Kidney (tissue), 14 donors: Measurements from ENCODE around the gene APMAP. TPM values are rescaled to one million over a fixed set of nuclear protein-coding genes. Genes with fewer than 3 reads are reported as not detected.
"Not testable (repeated sequence)": the region's sequence is repeated elsewhere in the genome, so short reads cannot be mapped to it uniquely, and the experiment has no call there.

Experiments
- DNase-seq, 5 donors: peaks; one replicate each; pipeline ENCODE4 v3.0.0-alpha.2; 2013 to 2020
- FAIRE-seq: peaks from 2 replicates; lab custom pipeline; 2012; peaks lifted over from hg19 to GRCh38; lab: Jason Lieb, UNC
- H3K27ac ChIP-seq, 2 donors: one replicate each; pipeline ENCODE4 v1.7.0; 2013; ENCODE audit warnings: low read depth in 2 of 2, low read length in 2 of 2, inconsistent platforms in 1 of 2
- H3K27me3 ChIP-seq: one replicate; pipeline ENCODE4 v1.7.1; 2013; ENCODE audit warnings: low read length, inconsistent platforms; ENCODE audit not compliant: control insufficient read depth, insufficient read depth
- H3K36me3 ChIP-seq, 3 donors: one replicate each; pipeline versions ENCODE4 v1.7.0 to v1.7.1; 2013; ENCODE audit warnings: low read length in 3 of 3, control low read depth in 1 of 3, inconsistent platforms in 1 of 3; ENCODE audit not compliant: insufficient read depth in 3 of 3, control insufficient read depth in 2 of 3
- H3K4me1 ChIP-seq, 3 donors: one replicate each; pipeline versions ENCODE4 v1.7.0 to v1.7.1; 2013; ENCODE audit warnings: low read length in 3 of 3, inconsistent platforms in 1 of 3, low read depth in 1 of 3; ENCODE audit not compliant: control insufficient read depth in 2 of 3, insufficient read depth in 2 of 3
- H3K4me3 ChIP-seq, 3 donors: one replicate each; pipeline versions ENCODE4 v1.7.0 to v1.8.1; 2013; ENCODE audit warnings: low read length in 3 of 3, control low read depth in 1 of 3, inconsistent platforms in 1 of 3
- H3K9ac ChIP-seq, 3 donors: one replicate each; pipeline versions ENCODE4 v1.7.0 to v1.7.1; 2013; ENCODE audit warnings: low read length in 3 of 3, control low read depth in 1 of 3, inconsistent platforms in 1 of 3
- H3K9me3 ChIP-seq, 3 donors: one replicate each; pipeline versions ENCODE4 v1.7.0 to v1.7.1; 2013; ENCODE audit warnings: low read length in 3 of 3, control low read depth in 1 of 3, inconsistent platforms in 1 of 3; ENCODE audit not compliant: control insufficient read depth in 2 of 3, insufficient read depth in 1 of 3
- CTCF ChIP-seq: IDR thresholded peaks from 3 replicates; pipeline ENCODE4 v1.5.1; 2012; ENCODE audit warnings: mild to moderate bottlenecking, moderate library complexity, borderline replicate concordance; ENCODE audit not compliant: insufficient read depth; ENCODE audit errors: extremely low read depth
- intact Hi-C: fragments of 100-400 bp; cut with DNase I; formaldehyde crosslinking; loops from one replicate; pipeline ENCODE4 v1.11.1; 2022
- polyA plus RNA-seq: library from polyadenylated mRNA; stranded (reverse); fragments of 350-450 nt; fragmentation: Illumina TruSeq; extraction: RNeasy Lipid Tissue Mini Kit (QIAGEN cat#74804); gene quantifications from one replicate; pipeline ENCODE4 v1.2.3, GENCODE V29; 2014; ENCODE audit warnings: low read depth, low replicate concordance; ENCODE audit not compliant: insufficient read depth
- total RNA-seq: library from RNA; stranded (reverse); fragmentation: NEBNext Ultra II Directional; extraction: Animal tissue kit (Norgen Biotek cat#: 25700); gene quantifications from one replicate; pipeline ENCODE4 v1.2.1, GENCODE V29; 2021
- donor health status: control.
- donor health status: control.
- donor health status: control.
- donor health status: control.
- donor health status: control.
- donor health status: DM: yes; HTN: yes; CAD: no.
- donor health status: Normal renal cell carcinoma (clear cell type).

APMAP gene
- total and polyA plus RNA-seq, 2 donors from 2014 or later, result 79.7 to 90.9 TPM

- no peak overlapping the region for H3K9ac ChIP-seq
- no peaks in the 10 kb centered on the region for H3K36me3 ChIP-seq
- FAIRE-seq, result no peak
- no peak for TF ChIP-seq CTCF
- no peaks in the 10 kb centered on the region for H3K9me3 ChIP-seq
- peak in 1 of 5 donors; percentile 21 for DNase-seq
- intact Hi-C loops, result no loop called here
- no peak overlapping the region for H3K27ac ChIP-seq
- H3K4me3 ChIP-seq, result no peak overlapping the region
- no peaks in the 10 kb centered on the region for H3K27me3 ChIP-seq
- peaks cover 0 to 4% (median 0%) of the 10 kb centered on the region in 3 donors for H3K4me1 ChIP-seq
These were observed 59.2 kb downstream of the APMAP start for GRCh38 chr20:24933266-24933908.

GRCh38 chr20:24931893-24932292, 60.7 kb downstream of the APMAP start:
- H3K36me3 ChIP-seq, FAIRE-seq, intact Hi-C loops, H3K27me3 ChIP-seq, DNase-seq, H3K9me3 ChIP-seq, H3K4me1 ChIP-seq, H3K27ac ChIP-seq, H3K9ac ChIP-seq: not testable (repeated sequence)
- H3K4me3 ChIP-seq, result peak overlapping the region in 2 of 3 donors; percentile 29 to 67

- H3K36me3 ChIP-seq, H3K4me1 ChIP-seq, FAIRE-seq, intact Hi-C loops, H3K27me3 ChIP-seq, H3K9me3 ChIP-seq, DNase-seq: not testable (repeated sequence)
- Histone ChIP-seq H3K9ac (peak overlapping the region in 2 of 3 donors; percentile 11 to 88), H3K27ac (peak overlapping the region; percentile 88 to 92), H3K4me3 (peak overlapping the region; percentile 11 to 67 (median 54))
These were observed 61.5 kb downstream of the APMAP start for GRCh38 chr20:24930724-24931688.

- peak overlapping the region; percentile 88 to 92 for H3K27ac ChIP-seq
- H3K9me3 ChIP-seq, FAIRE-seq, H3K27me3 ChIP-seq, H3K36me3 ChIP-seq, intact Hi-C loops, H3K4me1 ChIP-seq: not testable (repeated sequence)
- H3K4me3 ChIP-seq, result peak overlapping the region; percentile 11 to 67 (median 54)
- H3K9ac ChIP-seq, result peak overlapping the region in 1 of 3 donors; percentile 88
- DNase-seq, result peak in 4 of 5 donors; percentile 68 to 90 (median 78)
These were observed 62.5 kb downstream of the APMAP start for GRCh38 chr20:24929867-24930723.

GRCh38 chr20:24929259-24929658, 63.3 kb downstream of the APMAP start:
- H3K4me3 ChIP-seq, FAIRE-seq, H3K27me3 ChIP-seq, H3K36me3 ChIP-seq, H3K4me1 ChIP-seq, DNase-seq, H3K27ac ChIP-seq, intact Hi-C loops, H3K9me3 ChIP-seq, H3K9ac ChIP-seq: not testable (repeated sequence)

GRCh38 chr20:24920706-24921105, 71.8 kb downstream of the APMAP start:
- DNase-seq, H3K27ac ChIP-seq, intact Hi-C loops, H3K9me3 ChIP-seq, FAIRE-seq, H3K9ac ChIP-seq, H3K27me3 ChIP-seq, H3K4me3 ChIP-seq, H3K4me1 ChIP-seq, H3K36me3 ChIP-seq: not testable (repeated sequence)
